HTERT RPE-1 (cell line): ENCODE data around the gene ANKRD34C.
"Not testable (repeated sequence)": the region's sequence is repeated elsewhere in the genome, so short reads cannot be mapped to it uniquely, and the experiment has no call there.

Experiments
- in situ Hi-C: fragments of 300-500 bp; cut with MboI; formaldehyde crosslinking; loops from 4 replicates; pipeline ENCODE4 v1.14.3; 2020; ENCODE audit warnings: low sequenced_read_pairs

ANKRD34C gene

DNA sequence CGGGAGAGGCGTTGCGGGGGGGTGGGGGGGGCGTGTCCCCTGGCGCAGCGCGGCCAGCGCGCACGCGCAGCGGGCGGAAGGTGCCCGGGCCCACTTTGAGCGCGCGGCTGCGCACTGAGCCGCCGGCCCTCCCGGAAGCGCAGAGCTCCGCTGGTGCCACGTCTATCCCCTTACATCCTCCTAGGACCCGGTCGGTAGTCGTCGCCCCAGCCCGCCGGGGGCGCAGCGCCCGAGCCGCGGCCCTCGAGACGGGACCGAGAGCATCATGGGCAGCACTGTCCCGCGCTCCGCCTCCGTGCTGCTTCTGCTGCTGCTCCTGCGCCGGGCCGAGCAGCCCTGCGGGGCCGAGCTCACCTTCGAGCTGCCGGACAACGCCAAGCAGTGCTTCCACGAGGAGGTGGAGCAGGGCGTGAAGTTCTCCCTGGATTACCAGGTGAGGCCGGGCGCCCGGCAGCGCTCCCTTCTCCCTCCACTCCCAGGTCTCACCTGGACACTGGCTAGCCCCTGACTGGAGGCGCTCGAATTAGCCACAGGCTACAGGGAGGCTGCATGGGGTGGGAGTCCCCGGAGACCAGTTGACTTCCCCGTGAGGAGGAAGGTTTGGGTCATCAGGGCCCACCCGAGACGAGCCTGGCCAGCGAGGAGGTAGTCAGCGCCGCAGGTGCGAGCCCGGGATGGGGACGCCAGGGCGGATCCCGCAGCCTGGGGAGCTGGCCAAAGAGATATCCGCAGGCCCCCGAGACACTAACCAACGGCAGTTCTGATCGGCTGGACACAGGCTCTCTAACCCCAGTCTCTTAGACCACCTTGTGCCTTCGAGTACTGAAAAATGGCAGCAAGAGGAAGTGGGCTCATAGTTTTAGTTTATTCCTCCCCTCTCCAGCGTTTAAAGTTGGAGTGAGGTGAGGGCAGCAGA lies 28.7 kb downstream of the ANKRD34C start, which contains the start of gene TMED3:
Gene TMED3, plus strand, starts transcription at position 128 of the 916 bp plus-strand sequence. Its CDS starts 138 bp downstream, at position 266.
- in situ Hi-C loops: no loop called here

DNA sequence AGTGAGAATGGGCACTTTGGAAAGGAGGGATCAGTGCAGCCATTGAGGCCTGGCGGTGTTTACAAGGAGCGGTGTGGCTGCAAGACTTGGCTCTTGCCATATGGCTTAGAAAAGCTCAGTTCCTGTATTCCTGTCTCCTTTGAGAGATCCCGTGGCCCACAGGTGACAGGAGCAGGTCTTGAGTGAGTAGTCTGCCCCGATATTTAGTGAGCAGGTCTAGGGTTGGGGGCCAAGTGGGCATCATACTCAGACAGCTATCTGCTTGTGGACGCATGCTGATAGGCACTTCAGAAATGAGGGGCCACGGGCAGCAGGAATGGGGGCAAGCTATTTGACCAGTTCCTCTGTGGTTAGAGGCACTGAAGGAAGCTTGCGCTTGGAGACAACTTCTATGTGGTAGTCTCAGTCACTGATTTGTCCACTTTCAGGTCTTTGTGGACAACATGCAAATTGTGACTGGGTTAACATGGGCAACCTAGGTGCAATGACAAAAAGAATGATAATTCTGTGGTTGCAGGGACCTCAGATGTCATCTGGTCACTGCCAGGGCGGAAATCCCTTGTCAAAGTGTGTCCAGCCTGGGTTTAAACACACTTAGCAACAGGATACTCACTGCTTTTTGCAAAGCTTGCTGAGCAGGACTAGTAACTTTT lies 29.5 kb downstream of the ANKRD34C start:
- in situ Hi-C loops: no loop called here

DNA sequence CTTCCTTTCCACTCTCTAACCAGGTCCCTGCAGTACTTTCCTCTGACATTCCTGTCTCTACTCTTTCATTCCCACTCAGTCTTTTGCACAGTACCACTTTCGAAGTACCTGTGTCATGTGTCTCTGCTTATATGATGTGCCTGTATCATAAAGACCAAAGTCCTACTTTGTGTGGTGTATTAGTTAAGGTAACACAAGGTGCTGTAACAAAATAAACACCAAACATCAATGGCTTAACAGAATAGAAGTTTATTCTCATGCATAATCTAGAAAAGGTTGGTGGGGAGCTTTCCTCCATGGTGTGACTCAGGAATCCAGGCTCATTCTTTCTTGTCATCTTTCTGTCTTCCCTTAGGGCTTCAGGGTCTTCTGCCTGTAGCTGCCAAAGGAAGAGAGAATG lies 31.7 kb downstream of the ANKRD34C start:
- in situ Hi-C loops: no loop called here

DNA sequence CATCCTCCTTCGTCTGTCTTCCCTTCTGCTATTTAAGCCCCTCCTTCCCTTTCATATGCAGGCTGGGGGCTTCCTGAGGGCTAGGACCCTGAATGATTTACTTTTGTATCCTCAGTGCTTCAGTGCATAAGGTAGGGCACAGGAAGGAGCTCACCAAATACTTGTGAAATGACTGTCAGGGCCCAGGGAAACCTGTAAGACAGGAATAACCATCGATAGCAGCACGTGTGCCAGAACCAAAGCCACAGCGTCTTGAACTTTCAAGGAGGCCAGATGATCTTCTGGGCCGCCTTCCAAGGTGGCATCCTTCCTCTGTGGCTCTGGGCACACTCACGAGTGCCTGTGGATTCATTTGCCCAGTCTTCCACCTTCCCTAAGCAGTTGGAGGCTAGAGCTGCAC lies 32.3 kb downstream of the ANKRD34C start:
- in situ Hi-C loops: no loop called here

DNA sequence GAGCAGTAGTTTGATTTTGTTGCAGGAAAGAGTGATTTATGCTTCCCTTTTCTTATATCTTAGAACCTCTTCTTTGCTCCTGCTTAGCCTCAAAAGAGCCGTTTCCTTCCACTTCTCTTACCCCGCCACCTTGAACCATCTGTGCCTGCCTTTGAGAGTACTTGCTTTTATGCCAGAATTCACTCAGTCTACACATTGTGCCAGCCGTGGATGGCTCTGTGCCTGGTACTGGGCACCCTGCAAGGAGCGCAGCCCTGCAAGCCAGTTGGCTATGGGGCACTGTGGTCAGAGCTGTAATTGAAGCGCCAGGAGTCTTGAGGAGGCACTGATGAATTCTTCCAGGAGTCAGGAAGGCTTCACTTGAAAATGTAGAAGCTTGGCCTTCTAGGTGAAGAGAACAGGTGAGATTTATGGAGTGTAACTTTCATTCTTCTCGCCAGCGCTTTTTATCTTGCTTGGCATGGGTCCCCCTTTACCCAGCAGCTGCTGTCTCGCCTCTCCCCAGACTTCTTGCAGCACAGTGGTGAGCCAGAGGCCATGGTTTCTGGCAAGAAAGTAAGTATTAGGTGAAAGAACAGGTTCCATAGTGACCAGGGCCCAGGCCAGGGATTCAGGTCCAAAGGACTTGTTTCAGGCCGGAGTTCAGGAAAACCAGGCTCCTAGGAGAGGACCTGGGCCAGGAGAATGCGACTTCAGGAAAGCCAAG lies 33.3 kb downstream of the ANKRD34C start:
- in situ Hi-C loops: no loop called here

DNA sequence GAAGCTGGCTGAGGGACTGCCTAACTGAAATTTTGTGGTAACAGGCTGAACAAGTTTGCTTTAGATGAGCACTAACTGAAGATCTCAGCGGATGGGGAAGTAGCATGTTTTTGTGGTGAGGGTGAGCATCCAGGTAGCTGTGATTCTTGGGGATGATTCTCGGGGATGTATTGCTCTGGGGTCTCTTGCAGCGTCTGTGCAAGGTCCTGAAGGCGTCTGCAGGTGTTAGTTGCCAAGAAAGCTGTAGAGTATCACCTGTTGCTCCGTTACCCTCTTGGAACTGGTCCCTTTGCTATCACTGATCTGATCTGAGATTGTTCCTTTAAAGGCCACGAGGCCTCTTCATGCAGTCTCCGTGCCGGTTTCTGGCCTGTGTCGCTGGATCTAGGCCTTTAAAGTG lies 34.3 kb downstream of the ANKRD34C start:
- in situ Hi-C loops: no loop called here

DNA sequence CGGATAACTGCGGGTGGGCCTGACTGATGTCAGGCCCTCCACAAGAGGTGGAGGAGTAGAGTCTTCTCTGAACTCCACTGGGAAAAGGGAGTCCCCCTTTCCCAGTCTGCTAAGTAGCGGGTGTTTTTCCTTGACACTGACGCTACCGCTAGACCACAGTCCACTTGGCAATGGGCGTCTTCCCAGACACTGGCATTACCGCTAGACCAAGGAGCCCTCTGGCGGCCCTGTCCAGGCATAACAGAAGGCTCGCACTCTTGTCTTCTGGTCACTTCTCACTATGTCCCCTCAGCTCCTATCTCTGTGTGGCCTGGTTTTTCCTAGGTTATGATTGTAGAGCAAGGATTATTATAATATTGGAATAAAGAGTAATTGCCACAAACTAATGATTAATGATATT lies 37.5 kb downstream of the ANKRD34C start:
- in situ Hi-C loops: not testable (repeated sequence)

DNA sequence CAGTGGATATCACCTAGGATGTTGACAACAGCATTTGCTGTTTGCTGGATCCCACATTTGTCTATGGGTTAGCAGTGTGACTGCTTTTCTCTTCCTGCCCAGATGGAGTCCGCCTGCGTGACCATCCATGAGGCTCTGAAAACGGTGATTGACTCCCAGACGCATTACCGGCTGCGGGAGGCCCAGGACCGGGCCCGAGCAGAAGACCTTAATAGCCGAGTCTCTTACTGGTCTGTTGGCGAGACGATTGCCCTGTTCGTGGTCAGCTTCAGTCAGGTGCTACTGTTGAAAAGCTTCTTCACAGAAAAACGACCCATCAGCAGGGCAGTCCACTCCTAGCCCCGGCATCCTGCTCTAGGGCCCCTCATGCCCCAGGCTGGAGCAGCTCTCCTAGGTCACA lies 39.4 kb downstream of the ANKRD34C start:
- in situ Hi-C loops: no loop called here

DNA sequence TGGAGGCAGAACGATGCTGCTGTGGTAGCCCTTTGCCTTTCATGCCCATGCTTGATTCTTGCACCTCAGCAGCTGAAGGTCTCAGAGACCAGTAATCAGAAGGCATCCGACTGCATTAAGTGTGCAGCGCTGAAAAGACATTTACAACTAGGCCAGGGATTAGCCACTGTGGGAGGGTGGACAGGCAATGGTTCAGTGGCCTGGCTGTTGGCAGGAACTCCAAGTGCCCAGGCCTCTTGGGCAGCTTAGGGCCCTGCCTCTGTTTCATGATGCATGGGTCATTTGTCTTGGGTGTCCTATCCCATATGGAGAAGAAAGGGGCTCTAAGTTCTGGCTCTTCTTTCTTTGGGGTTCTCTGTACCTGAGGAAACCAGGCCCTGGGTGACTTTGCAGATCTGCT lies 39.8 kb downstream of the ANKRD34C start:
- in situ Hi-C loops: no loop called here

DNA sequence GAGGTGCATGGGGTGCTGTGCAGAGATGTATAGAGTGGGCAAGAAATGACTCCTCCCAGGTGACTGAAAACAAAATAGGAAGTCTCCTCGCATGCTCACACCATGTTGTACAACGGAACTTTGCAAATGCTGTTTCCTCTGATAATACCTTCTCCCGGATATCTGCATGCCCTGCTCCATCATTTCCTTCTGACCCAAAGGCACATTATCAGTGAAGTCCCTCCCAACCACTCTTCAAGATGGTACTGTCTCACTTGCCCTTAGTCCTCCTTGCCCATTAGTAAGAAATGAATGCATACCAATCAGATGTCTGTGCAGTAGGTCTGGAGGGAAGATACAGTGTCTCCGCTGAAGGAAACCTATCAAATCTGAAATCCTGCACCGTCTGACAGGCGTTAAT lies 40.4 kb downstream of the ANKRD34C start:
- in situ Hi-C loops: no loop called here

DNA sequence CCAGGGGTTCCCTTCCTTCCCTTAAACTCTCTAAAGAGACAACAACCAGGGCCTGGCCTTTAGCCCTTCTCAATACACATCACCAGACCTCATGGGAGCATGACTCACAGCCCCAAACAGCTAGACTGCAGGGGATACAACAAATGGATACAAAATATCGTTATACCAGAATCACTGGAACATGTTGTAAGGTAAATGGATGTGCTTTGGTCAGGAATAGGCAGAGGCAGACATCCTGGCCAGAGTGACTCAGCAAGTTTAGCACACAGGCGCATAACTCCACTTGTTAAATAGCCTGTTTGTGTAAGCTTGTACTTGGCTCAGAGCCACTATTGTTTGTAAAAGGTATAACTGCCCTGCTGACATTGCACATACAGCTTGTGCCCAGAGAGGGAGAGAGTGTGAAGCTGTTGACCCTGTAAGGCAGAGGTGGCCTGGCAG lies 46.7 kb downstream of the ANKRD34C start:
- in situ Hi-C loops: no loop called here
